Activated CD8-positive, alpha-beta memory T cell treated with anti-CD3 and anti-CD28 coated beads, Interleukin-2, amount 50 U/mL, for 1 hour (primary cell): Measurements from ENCODE around the gene GGCT.
"Not testable (repeated sequence)": the region's sequence is repeated elsewhere in the genome, so short reads cannot be mapped to it uniquely, and the experiment has no call there.

Source experiments
- DNase-seq: peaks from one replicate; pipeline ENCODE4 v3.0.0-alpha.2; 2020; ENCODE audit errors: extremely low read depth

GGCT gene

GRCh38 chr7:30504301-30505173 is at the start of gene GGCT:
TSS of gene GGCT (minus strand) at chr7:30504829. CDS start at chr7:30504709, 120 bp downstream.
- DNase-seq: peak; percentile 93

GRCh38 chr7:30553546-30553945 is 48.9 kb upstream of the GGCT start:
- DNase-seq: no peak

GRCh38 chr7:30553141-30553540 is 48.5 kb upstream of the GGCT start:
- no peak for DNase-seq

GRCh38 chr7:30552330-30552729 is 47.7 kb upstream of the GGCT start:
- no peak for DNase-seq

- DNase-seq: no peak
Observed at GRCh38 chr7:30549931-30550493, 45.4 kb upstream of the GGCT start.

- no peak for DNase-seq
Observed at GRCh38 chr7:30548845-30549244, 44.2 kb upstream of the GGCT start.

GRCh38 chr7:30546596-30546995 is 42.0 kb upstream of the GGCT start:
- no peak for DNase-seq

GRCh38 chr7:30545791-30546555 is 41.3 kb upstream of the GGCT start:
- no peak for DNase-seq

GRCh38 chr7:30543813-30544525 is 39.3 kb upstream of the GGCT start:
- DNase-seq: no peak

GRCh38 chr7:30543115-30543514 is 38.5 kb upstream of the GGCT start:
- DNase-seq: not testable (repeated sequence)

- no peak for DNase-seq
Observed at GRCh38 chr7:30533886-30534285, 29.3 kb upstream of the GGCT start.

- DNase-seq: no peak
Observed at GRCh38 chr7:30531286-30531685, 26.7 kb upstream of the GGCT start.

- no peak for DNase-seq
Observed at GRCh38 chr7:30530373-30530772, 25.7 kb upstream of the GGCT start.

- no peak for DNase-seq
Observed at GRCh38 chr7:30528779-30529178, 24.1 kb upstream of the GGCT start.

- not testable (repeated sequence) for DNase-seq
Observed at GRCh38 chr7:30527297-30527696, 22.7 kb upstream of the GGCT start.

- DNase-seq: no peak
Observed at GRCh38 chr7:30526163-30526562, 21.5 kb upstream of the GGCT start.

- DNase-seq: no peak
Observed at GRCh38 chr7:30525429-30525828, 20.8 kb upstream of the GGCT start.

- no peak for DNase-seq
Observed at GRCh38 chr7:30524545-30524944, 19.9 kb upstream of the GGCT start.

GRCh38 chr7:30523466-30523865 is 18.8 kb upstream of the GGCT start:
- no peak for DNase-seq

- DNase-seq: no peak
Observed at GRCh38 chr7:30522159-30522558, 17.5 kb upstream of the GGCT start.

GRCh38 chr7:30521532-30521931 is 16.9 kb upstream of the GGCT start:
- DNase-seq: no peak

GRCh38 chr7:30519122-30519521 is 14.5 kb upstream of the GGCT start:
- no peak for DNase-seq
